Muscle layer of colon (tissue), 2 donors: ENCODE measurements around the gene MAN1C1.

ENCODE experiments used
- H3K27ac ChIP-seq: one replicate; pipeline ENCODE4 v1.7.0; 2013; ENCODE audit warnings: low read depth, mild to moderate bottlenecking, low read length, moderate library complexity
- H3K27me3 ChIP-seq, 2 donors: one replicate each; pipeline ENCODE4 v1.7.0; 2013; ENCODE audit warnings: low read length in 2 of 2, mild to moderate bottlenecking in 2 of 2; ENCODE audit not compliant: insufficient read depth in 2 of 2, control insufficient read depth in 1 of 2
- H3K36me3 ChIP-seq: one replicate; pipeline ENCODE4 v1.7.0; 2013; ENCODE audit warnings: mild to moderate bottlenecking, low read length; ENCODE audit not compliant: insufficient read depth
- H3K4me1 ChIP-seq: one replicate; pipeline ENCODE4 v1.7.0; 2013; ENCODE audit warnings: mild to moderate bottlenecking, low read length; ENCODE audit not compliant: insufficient read depth
- H3K4me3 ChIP-seq, 2 donors: one replicate each; pipeline ENCODE4 v1.7.0; 2013; ENCODE audit warnings: low read length in 2 of 2, low read depth in 1 of 2, mild to moderate bottlenecking in 1 of 2, moderate library complexity in 1 of 2
- H3K9ac ChIP-seq: one replicate; pipeline ENCODE4 v1.7.0; 2013; ENCODE audit warnings: low read length
- H3K9me3 ChIP-seq: one replicate; pipeline ENCODE4 v1.7.0; 2013; ENCODE audit warnings: mild to moderate bottlenecking, low read length
- donor health status: abdominal sarcoma.
- donor health status: Adenocarcinoma of cecum.

MAN1C1 gene

DNA sequence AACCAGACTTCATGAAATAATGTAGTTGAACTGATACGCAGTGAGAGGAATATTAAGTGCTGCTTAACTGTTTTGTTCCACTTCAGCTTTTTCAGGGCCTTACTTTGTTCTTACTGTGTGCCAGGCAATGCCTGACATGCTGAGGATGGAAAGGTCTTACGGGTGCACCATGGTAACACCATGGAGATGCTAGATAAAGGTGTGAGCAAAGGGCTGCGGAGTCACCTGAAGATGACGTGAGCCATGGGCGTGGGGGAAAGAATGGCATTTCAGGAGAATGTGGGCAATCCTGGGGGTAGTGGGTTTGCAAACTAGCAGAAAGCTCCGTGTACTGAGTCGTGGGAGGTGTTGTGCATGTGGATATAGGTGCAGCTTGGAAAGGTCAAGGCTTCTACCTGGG, 27.3 kb downstream of the MAN1C1 start:
- Histone ChIP-seq H3K4me1 (peaks cover 18% of the 10 kb centered on the region), H3K9me3 (no peaks in the 10 kb centered on the region), H3K4me3 (no peak overlapping the region), H3K9ac (no peak overlapping the region), H3K36me3 (peaks cover 11% of the 10 kb centered on the region), H3K27ac (no peak overlapping the region), H3K27me3 (no peaks in the 10 kb centered on the region)

DNA sequence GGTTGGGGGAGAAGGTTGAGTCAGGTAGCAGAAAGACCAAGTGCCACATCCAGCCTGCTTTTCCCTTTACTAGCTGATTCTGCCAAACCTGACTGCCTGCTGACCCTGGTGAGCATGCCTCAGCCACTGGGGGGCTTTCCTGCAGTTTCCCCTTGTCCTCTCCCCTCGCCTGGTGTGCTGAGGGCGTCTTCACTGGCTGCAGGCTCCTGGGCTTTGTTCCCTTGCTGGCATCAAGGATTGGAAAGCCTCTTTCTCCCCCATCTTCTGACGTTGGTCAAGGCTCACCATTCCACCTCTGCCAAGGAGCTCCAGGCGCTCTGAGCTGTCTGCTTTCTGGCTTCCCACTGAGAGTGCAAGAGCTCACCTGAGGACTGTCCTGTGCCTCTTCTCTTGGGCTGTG, 28.4 kb downstream of the MAN1C1 start:
- Histone ChIP-seq H3K9ac (no peak overlapping the region), H3K36me3 (peaks cover 11% of the 10 kb centered on the region), H3K4me3 (no peak overlapping the region), H3K4me1 (peaks cover 21% of the 10 kb centered on the region), H3K27ac (no peak overlapping the region), H3K27me3 (no peaks in the 10 kb centered on the region), H3K9me3 (no peaks in the 10 kb centered on the region)

DNA sequence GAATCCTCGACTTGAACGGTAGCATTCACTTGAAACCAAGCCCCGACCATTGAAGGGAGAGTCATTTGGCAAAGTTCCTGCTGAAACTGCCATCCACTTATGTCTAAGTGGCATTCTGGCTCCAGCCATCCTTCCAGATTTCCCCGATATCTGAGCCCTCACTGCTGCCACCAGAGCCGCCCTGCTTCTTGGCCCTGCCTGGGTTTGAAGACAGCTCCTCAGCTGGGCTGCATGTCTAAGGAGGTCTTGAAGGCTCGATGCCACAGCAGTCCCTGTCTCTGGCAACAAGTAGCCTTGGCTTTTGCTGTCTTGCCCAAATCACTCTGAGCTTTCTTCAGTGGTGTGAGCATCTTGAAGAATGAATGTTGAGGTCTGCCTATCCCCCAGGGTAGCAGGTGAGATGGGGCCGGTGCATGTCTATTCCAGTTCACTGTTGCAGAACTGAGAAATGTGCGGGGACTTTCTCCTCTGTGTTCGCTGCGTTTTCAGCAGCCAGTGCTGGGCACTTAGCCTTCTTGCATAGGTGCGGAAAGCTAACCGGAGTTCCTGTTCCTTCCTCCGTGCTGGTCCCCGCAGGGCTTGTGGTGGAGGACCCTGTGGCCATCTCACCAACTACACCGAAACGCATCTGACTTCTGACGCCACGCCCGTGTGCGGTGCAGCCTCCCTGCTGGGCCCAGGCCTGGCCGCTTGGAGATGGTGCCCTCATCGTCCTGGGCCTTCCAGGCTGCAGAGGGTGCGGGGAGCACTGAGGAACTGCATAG, 29.2 kb downstream of the MAN1C1 start:
- peaks cover 29% of the 10 kb centered on the region for H3K4me1 ChIP-seq

DNA sequence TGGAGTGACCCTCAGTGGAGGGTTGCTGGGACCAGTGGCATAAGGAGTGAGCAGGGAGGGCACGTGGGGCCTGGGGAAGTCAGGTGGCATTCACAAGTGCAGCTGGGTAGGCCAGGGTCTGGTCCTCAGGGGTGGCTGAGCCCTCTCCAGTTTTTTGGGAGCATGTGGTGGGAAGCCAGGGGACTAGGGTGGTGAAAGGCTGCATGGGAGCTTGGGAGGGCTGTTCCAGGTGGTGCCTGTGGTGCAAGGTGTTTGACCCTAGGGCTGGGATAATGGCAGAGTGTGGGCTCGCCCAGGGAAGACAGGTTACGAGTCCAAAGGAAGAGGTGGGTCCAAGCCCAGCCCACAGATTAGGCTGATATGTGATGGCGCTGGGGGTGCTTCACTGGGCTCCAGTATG, 30.5 kb downstream of the MAN1C1 start:
- H3K27ac ChIP-seq, result no peak overlapping the region
- peaks cover 32% of the 10 kb centered on the region for H3K4me1 ChIP-seq
- no peaks in the 10 kb centered on the region for H3K27me3 ChIP-seq
- peaks cover 11% of the 10 kb centered on the region for H3K36me3 ChIP-seq
- no peak overlapping the region for H3K9ac ChIP-seq
- no peak overlapping the region for H3K4me3 ChIP-seq
- H3K9me3 ChIP-seq, result no peaks in the 10 kb centered on the region

More for the DNA sequence above, 29.2 kb downstream of the MAN1C1 start:
- Histone ChIP-seq H3K4me3 (no peak overlapping the region), H3K27ac (no peak overlapping the region), H3K9ac (no peak overlapping the region), H3K9me3 (no peaks in the 10 kb centered on the region), H3K36me3 (peaks cover 11% of the 10 kb centered on the region), H3K27me3 (no peaks in the 10 kb centered on the region)

DNA sequence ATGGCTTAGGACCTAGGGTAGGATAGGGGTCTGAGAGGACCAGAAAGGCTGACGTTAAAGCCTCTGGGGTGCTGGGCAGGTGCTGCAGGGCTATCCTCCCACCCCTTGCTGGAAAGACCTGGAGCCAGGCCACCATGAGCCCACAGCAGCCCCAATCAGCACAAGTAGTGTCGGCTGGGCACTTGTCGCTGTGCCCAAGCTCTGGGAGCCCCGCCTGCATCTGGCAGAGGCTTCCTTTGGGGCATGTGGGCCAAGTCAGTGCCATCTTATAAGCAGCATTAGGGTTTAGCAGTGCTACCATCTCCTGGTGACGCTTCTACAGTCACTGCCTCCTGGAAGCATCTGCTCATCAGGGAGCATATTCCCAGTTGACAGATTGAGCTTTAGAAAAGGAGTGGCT, 31.3 kb downstream of the MAN1C1 start:
- peaks cover 11% of the 10 kb centered on the region for H3K36me3 ChIP-seq
- H3K4me1 ChIP-seq, result peaks cover 32% of the 10 kb centered on the region
- no peaks in the 10 kb centered on the region for H3K9me3 ChIP-seq
- H3K27me3 ChIP-seq, result no peaks in the 10 kb centered on the region
- H3K4me3 ChIP-seq, result no peak overlapping the region
- no peak overlapping the region for H3K9ac ChIP-seq
- H3K27ac ChIP-seq, result no peak overlapping the region

DNA sequence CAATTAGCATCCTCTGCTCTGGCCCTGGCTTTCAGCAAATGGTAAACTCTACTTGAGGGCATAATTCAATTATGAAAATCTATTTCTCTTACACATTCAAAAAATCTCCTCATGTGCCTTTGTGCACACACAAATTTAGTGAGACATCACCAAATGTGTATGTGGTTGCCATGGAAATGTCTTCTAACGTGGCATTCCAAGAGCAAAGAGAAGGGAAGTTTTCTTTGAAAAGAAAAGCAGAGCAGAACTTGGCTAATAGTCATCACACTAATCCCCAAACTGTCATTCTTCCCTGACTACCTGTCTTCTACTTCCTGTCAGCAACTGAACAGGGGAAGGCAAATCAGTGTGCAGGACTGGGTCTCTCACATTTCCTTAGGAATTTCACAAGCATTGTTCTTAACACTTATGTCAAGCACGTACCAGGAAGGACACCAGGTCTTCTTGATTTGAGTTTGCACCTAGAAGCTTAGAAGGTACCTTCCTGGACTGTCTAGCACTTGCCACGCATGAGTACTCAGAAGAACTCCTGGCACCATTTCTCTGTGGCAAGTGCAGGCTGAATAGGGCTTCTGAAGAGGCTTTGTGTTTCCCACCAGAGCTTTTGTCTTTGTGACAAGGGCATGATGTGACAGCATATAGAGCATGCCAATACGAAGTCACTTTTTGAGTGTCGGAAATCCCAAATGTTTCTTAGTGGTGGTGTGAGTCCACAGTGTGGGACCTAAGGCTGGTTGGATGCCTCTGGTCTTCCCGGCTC, 32.3 kb downstream of the MAN1C1 start:
- Histone ChIP-seq H3K27ac (no peak overlapping the region), H3K36me3 (peaks cover 11% of the 10 kb centered on the region), H3K27me3 (no peaks in the 10 kb centered on the region), H3K9me3 (no peaks in the 10 kb centered on the region), H3K4me3 (no peak overlapping the region), H3K9ac (no peak overlapping the region), H3K4me1 (peaks cover 37% of the 10 kb centered on the region)

DNA sequence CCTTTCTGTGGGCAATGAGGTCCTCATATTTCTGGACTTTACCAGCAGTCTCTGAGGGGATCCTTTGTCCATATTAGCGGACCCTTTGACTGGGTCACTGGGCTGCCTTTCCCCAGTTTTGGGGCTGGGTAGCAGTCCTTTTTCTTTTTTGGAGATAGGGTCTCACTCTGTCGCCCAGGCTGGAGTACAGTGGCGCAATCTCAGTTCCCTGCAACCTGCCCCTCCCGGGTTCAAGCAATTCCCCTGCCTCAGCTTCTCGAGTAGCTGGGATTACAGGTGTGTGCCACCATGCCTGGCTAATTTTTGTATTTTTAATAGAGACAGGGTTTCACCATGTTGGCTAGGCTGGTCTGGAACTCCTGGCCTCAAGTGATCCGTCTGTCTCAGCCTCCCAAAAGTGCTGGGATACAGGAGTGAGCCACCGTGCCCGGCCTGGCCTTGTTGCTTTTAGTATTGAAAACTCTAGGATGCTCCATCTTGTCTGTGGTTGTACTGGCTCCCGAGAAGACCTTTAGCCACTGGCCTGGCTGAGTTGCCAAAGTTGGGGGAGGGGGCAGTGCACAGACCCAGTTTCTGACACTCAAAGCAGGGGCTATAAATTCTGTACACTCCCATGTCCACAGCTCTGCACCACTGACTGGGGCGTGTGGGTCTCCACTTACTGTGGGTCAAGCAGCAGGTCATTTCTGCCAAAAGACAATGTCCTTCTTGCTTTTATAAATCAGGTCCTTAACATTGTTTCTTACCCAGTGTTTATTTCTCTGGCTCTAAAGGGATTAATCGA, 33.1 kb downstream of the MAN1C1 start:
- Histone ChIP-seq H3K9ac (no peak overlapping the region), H3K9me3 (no peaks in the 10 kb centered on the region), H3K36me3 (peaks cover 11% of the 10 kb centered on the region), H3K27ac (no peak overlapping the region), H3K4me3 (no peak overlapping the region), H3K27me3 (no peaks in the 10 kb centered on the region), H3K4me1 (peaks cover 37% of the 10 kb centered on the region)

DNA sequence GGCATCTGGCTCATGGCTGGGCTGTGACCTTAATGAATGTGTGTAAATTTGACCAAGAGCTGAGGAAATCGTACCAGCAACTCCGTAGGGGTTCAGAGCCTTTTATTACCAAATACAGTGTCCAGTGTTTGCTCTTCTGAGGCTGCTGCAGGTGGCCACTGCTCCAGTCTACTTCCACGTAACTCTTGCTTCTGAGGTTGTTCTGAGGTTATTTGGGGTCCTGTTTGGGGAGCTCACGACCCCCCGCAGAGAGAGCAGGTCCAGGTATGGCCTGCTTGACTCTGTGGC, 33.6 kb downstream of the MAN1C1 start:
- Histone ChIP-seq H3K27ac (no peak overlapping the region), H3K4me1 (peaks cover 37% of the 10 kb centered on the region), H3K9me3 (no peaks in the 10 kb centered on the region), H3K27me3 (no peaks in the 10 kb centered on the region), H3K36me3 (peaks cover 10% of the 10 kb centered on the region), H3K4me3 (no peak overlapping the region), H3K9ac (no peak overlapping the region)

DNA sequence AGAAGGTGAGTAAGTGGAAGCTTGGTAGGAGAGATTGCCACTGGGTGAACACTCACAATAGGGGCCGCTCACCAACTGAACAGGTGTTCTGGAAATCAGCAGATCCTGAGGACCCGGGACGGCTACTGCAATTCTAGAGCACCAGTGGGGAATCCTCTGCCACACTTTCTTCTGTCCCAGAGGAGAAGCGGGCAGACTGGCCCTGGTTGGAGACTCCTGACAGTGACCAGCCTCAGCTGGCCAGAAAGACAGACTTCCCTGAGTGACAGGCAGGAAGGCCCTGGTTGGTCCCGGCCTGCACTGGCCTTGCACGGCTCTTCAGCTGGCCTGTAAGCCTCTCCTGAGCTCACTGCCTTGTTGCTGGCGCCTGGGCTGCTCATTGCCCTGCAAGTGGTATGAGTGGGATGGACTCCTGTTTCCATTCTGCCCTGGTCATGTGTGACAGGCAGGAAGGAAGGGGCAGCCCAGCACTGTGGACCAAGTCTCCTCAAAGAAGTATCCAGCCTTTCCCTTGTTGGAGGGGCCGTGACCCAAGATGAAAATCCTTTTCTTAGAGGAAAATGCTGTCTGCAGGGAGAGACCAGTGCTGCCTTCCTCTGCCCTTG, 34.5 kb downstream of the MAN1C1 start:
- H3K27ac ChIP-seq, result no peak overlapping the region
- no peak overlapping the region for H3K4me3 ChIP-seq
- no peak overlapping the region for H3K9ac ChIP-seq
- H3K9me3 ChIP-seq, result no peaks in the 10 kb centered on the region
- peaks cover under 1% of the 10 kb centered on the region for H3K36me3 ChIP-seq
- H3K27me3 ChIP-seq, result no peaks in the 10 kb centered on the region
- H3K4me1 ChIP-seq, result peaks cover 37% of the 10 kb centered on the region

DNA sequence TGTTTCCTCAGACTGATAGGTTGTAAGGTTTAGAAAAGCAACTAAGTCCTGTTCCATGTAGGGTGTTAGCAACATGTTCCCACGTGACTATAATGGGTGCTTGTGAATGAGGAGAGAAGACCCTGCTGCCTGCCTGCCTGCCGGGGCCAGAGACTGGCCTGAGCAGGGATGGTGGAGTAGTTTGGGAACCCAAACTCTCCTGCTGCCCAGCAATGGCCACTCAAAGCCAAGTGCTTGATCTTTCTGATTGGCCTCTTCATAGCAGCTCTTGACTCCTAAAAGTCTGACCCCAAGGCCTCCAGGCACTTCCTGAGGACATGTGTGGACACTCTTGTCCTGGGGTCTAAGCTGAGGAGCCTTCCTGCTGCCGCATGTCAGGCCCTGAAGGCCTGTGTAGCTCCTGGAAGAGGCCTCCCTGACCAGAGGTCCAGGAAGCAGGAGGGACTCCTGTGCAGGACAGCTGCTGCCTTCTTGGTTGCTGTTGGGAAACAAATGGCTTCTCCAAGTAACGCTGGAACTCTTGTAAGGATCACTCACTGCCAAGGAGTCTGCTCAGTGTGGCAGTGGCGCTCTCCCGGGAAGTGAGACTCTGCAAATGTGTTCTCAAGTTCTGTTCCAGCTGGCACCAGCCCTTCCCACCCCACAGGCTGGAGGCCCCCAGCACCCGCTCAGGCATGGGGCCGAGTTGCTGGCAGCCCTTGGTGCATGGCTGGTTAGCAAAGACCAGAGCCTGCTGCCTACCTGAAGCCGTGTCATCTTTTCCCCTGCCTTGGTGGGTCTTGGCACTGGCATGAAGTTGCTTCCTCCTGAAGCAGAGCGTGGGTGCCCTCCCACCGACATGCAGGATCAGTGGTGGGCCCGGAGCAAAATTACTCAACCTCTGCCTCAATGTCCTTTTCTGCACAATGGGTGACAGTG, 35.5 kb downstream of the MAN1C1 start:
- Histone ChIP-seq H3K27ac (no peak overlapping the region), H3K4me3 (no peak overlapping the region), H3K4me1 (peaks cover 38% of the 10 kb centered on the region), H3K9ac (no peak overlapping the region), H3K36me3 (no peaks in the 10 kb centered on the region), H3K27me3 (no peaks in the 10 kb centered on the region), H3K9me3 (no peaks in the 10 kb centered on the region)
